Stomach (tissue), 9 donors: ENCODE data around the gene WNK1. TPM values are rescaled to one million over a fixed set of nuclear protein-coding genes. Genes with fewer than 3 reads are reported as not detected.

Source experiments
- DNase-seq, 2 donors: peaks; one replicate each; pipeline versions ENCODE4 v3.0.0 to v3.0.0-alpha.2; 2013 to 2019
- H3K27ac ChIP-seq, 5 donors: fragments of 200-600 bp in 4 of 5; sonication (generic) in 4 of 5; one replicate each; pipeline ENCODE4 v1.5.1; 2013 to 2019; ENCODE audit warnings: mild to moderate bottlenecking in 1 of 5, moderate library complexity in 1 of 5
- H3K27me3 ChIP-seq, 3 donors: fragments of 200-600 bp; sonication (generic); one replicate each; pipeline ENCODE4 v1.5.1; 2017 to 2019; ENCODE audit warnings: mixed run types in 1 of 3
- H3K36me3 ChIP-seq, 4 donors: fragments of 200-600 bp; sonication (generic); 1 replicate in 3 of 4; 2 replicates in 1 of 4; pipeline ENCODE4 v1.5.1; 2016 to 2019
- H3K4me1 ChIP-seq, 4 donors: fragments of 200-600 bp; sonication (generic); one replicate each; pipeline ENCODE4 v1.5.1; 2016 to 2019
- H3K4me3 ChIP-seq, 4 donors: fragments of 200-600 bp; sonication (generic) in 3 of 4; one replicate each; pipeline ENCODE4 v1.5.1; 2016 to 2019; ENCODE audit warnings: mild to moderate bottlenecking in 1 of 4
- H3K9me3 ChIP-seq, 4 donors: fragments of 200-600 bp; sonication (generic); one replicate each; pipeline ENCODE4 v1.5.1; 2016 to 2019
- CTCF ChIP-seq, 7 experiments: fragments of 450-650 bp in 4 of 7; fragments of 200-600 bp in 3 of 7; sonication (generic) in 3 of 7; IDR thresholded peaks; one replicate each; pipeline ENCODE4 v1.5.1; 2016 to 2019; ENCODE audit warnings: antibody characterized with exemption in 7 of 7, control low read depth in 2 of 7, mild to moderate bottlenecking in 1 of 7
- EP300 ChIP-seq: sonication (generic); formaldehyde crosslinking; IDR thresholded peaks from one replicate; pipeline ENCODE4 v1.6.1; 2017; ENCODE audit warnings: antibody characterized with exemption
- POLR2A ChIP-seq, 4 donors: fragments of 450-650 bp; IDR thresholded peaks; one replicate each; pipeline ENCODE4 v1.6.1; 2016; ENCODE audit warnings: antibody characterized with exemption in 4 of 4, control low read depth in 2 of 4, mild to moderate bottlenecking in 1 of 4, moderate library complexity in 1 of 4
- POLR2AphosphoS5 ChIP-seq, 3 donors: sonication (generic); formaldehyde crosslinking; IDR thresholded peaks; one replicate each; pipeline ENCODE4 v1.6.1; 2016; ENCODE audit warnings: antibody characterized with exemption in 3 of 3
- whole genome bisulfite sequencing, 5 donors: extraction: QIAGEN DNeasy Blood & Tissue Kit in 3 of 5; methylation state at CpG; one replicate each; pipeline versions ENCODE4 v1.1.5 to v1.1.7; 2013 to 2018; 5-methylcytosine and 5-hydroxymethylcytosine counted together
- intact Hi-C: fragments of 100-400 bp; cut with DNase I; formaldehyde crosslinking; loops from one replicate; pipeline ENCODE4 v1.15.1; 2023; ENCODE audit warnings: low total_unique reads
- polyA plus RNA-seq, 3 donors: library from polyadenylated mRNA; stranded (reverse); fragments of 200-250 nt; gene quantifications; one replicate each; pipeline ENCODE4 v1.2.3, GENCODE V29; 2013
- total RNA-seq, 5 donors: library from RNA; depleted of rRNA; stranded (reverse); fragments of >200 nt; gene quantifications; one replicate each; pipeline versions ENCODE4 v1.1.0 to v1.2.3, GENCODE V29; 2014 to 2016
- donor health status: healthy with polysubstance abuse.
- donor health status: Bipolar disorder and iron deficiency.
- donor health status: healthy.

Gene WNK1
- total and polyA plus RNA-seq, 8 donors: 13.2 to 192 (median 84.5) TPM

GRCh38 chr12:902581-902980, 150.2 kb downstream of the WNK1 start:
- Histone ChIP-seq H3K9me3 (no peaks in the 10 kb centered on the region), H3K4me3 (no peak overlapping the region), H3K36me3 (peaks cover 62 to 100% (median 100%) of the 10 kb centered on the region in 4 donors), H3K4me1 (peaks cover 0 to 22% (median 0%) of the 10 kb centered on the region in 4 donors), H3K27ac (no peak overlapping the region), H3K27me3 (no peaks in the 10 kb centered on the region)
- 71 to 80% (median 75%) methylated on average over 3 of the region's 3 CpGs for WGBS, 5 donors
- DNase-seq: no peak
- TF ChIP-seq POLR2AphosphoS5 (IDR thresholded peaks at IDR 0.05) (no peak), EP300 (no peak), POLR2A (IDR thresholded peaks at IDR 0.05) (no peak), CTCF (IDR thresholded peaks at IDR 0.05) (no peak)
- intact Hi-C loops: no loop called here

- H3K27me3 ChIP-seq: no peaks in the 10 kb centered on the region
- intact Hi-C loops: no loop called here
- TF ChIP-seq EP300 (no peak), CTCF (IDR thresholded peaks at IDR 0.05) (no peak), POLR2AphosphoS5 (IDR thresholded peaks at IDR 0.05) (no peak), POLR2A (IDR thresholded peaks at IDR 0.05) (no peak)
- H3K27ac ChIP-seq: no peak overlapping the region
- H3K4me3 ChIP-seq: no peak overlapping the region
- no peak for DNase-seq
- H3K9me3 ChIP-seq: no peaks in the 10 kb centered on the region
- H3K4me1 ChIP-seq: peaks cover 0 to 22% (median 0%) of the 10 kb centered on the region in 4 donors
- peaks cover 59 to 100% (median 100%) of the 10 kb centered on the region in 4 donors for H3K36me3 ChIP-seq
- WGBS, 5 donors: 83 to 96% (median 87%) methylated on average over 5 of the region's 5 CpGs
Measured at GRCh38 chr12:903055-903454, 150.7 kb downstream of the WNK1 start.

GRCh38 chr12:904010-904414, 151.6 kb downstream of the WNK1 start:
- H3K4me3 ChIP-seq: no peak overlapping the region
- WGBS, 5 donors: 62 to 78% (median 67%) methylated on average over 5 of the region's 5 CpGs
- intact Hi-C loops: no loop called here
- peaks cover 0 to 22% (median 0%) of the 10 kb centered on the region in 4 donors for H3K4me1 ChIP-seq
- no peaks in the 10 kb centered on the region for H3K27me3 ChIP-seq
- H3K36me3 ChIP-seq: peaks cover 63 to 100% (median 100%) of the 10 kb centered on the region in 4 donors
- TF ChIP-seq POLR2A (IDR thresholded peaks at IDR 0.05) (no peak), POLR2AphosphoS5 (IDR thresholded peaks at IDR 0.05) (no peak), EP300 (no peak), CTCF (IDR thresholded peaks at IDR 0.05) (no peak)
- H3K9me3 ChIP-seq: no peaks in the 10 kb centered on the region
- no peak overlapping the region for H3K27ac ChIP-seq
- DNase-seq: peak in 1 of 2 donors; percentile 22

GRCh38 chr12:905261-906031, 153.1 kb downstream of the WNK1 start:
- 85 to 92% (median 88%) methylated on average over 9 of the region's 9 CpGs for WGBS, 5 donors
- DNase-seq: no peak
- Histone ChIP-seq H3K27ac (no peak overlapping the region), H3K4me1 (peaks cover 0 to 25% (median under 1%) of the 10 kb centered on the region in 4 donors), H3K36me3 (peaks cover 57 to 100% (median 99%) of the 10 kb centered on the region in 4 donors), H3K4me3 (no peak overlapping the region), H3K27me3 (no peaks in the 10 kb centered on the region), H3K9me3 (no peaks in the 10 kb centered on the region)
- intact Hi-C loops: no loop called here
- TF ChIP-seq POLR2AphosphoS5 (IDR thresholded peaks at IDR 0.05) (no peak), CTCF (IDR thresholded peaks at IDR 0.05) (no peak), POLR2A (IDR thresholded peaks at IDR 0.05) (no peak), EP300 (no peak)
